IMR-90 (cell line): ENCODE data around the gene AKT2. TPM values are rescaled to one million over a fixed set of nuclear protein-coding genes. Genes with fewer than 3 reads are reported as not detected.

Experiments
- ATAC-seq: fragments of 200-7000 bp; cut with Tn5 transposase; 2 replicates; pipeline ENCODE4 v1.9.1; 2020; ENCODE audit warnings: low read depth, mild to moderate bottlenecking, moderate library complexity
- BruUV-seq: library from RNA; stranded (reverse); fragments of 400-500 nt; replicated peaks from 2 replicates; lab custom pipeline; 2021; lab: Mats Ljungman, UMichigan
- CTCF ChIA-PET: fragments of 300-600 bp; formaldehyde crosslinking; extraction: SDS; loops from one replicate; lab custom pipeline; 2021; ENCODE audit warnings: antibody characterized with exemption; lab: Yijun Ruan, JAX
- POLR2A ChIA-PET: fragments of 300-600 bp; sonication (Branson Sonifier 250); formaldehyde crosslinking; loops from one replicate; lab custom pipeline; 2022; ENCODE audit warnings: antibody characterized with exemption; ENCODE audit not compliant: unreplicated experiment; lab: Charles Lee
- DNase-seq: peaks from one replicate; pipeline ENCODE4 v3.0.0; 2013
- H2AFZ ChIP-seq: replicated peaks from 2 replicates; pipeline ENCODE3; 2013; ENCODE audit warnings: low read length, mild to moderate bottlenecking; ENCODE audit not compliant: poor library complexity
- H2AK5ac ChIP-seq: 2 replicates; pipeline ENCODE4 v1.6.1; 2013; ENCODE audit warnings: low read depth, low read length, inconsistent platforms
- H2AK9ac ChIP-seq: replicated peaks from 2 replicates; pipeline ENCODE3; 2013; ENCODE audit warnings: mild to moderate bottlenecking, low read depth, low read length, moderate library complexity; ENCODE audit not compliant: poor library complexity
- H2BK120ac ChIP-seq: 2 replicates; pipeline ENCODE4 v1.6.1; 2013; ENCODE audit warnings: low read depth, low read length, inconsistent platforms
- H2BK15ac ChIP-seq: 3 replicates; pipeline ENCODE4 v1.6.1; 2013; ENCODE audit warnings: low read depth, low read length, inconsistent platforms
- H2BK20ac ChIP-seq: 2 replicates; pipeline ENCODE4 v1.6.1; 2013; ENCODE audit warnings: low read depth, mild to moderate bottlenecking, inconsistent platforms, low read length, moderate library complexity
- H2BK5ac ChIP-seq: 2 replicates; pipeline ENCODE4 v1.6.1; 2013; ENCODE audit warnings: mild to moderate bottlenecking, low read depth, low read length, inconsistent platforms; ENCODE audit not compliant: poor library complexity, severe bottlenecking
- H3K14ac ChIP-seq: replicated peaks from 2 replicates; pipeline ENCODE4 v1.6.1; 2013; ENCODE audit warnings: low read depth, low read length, inconsistent platforms
- H3K18ac ChIP-seq: 2 replicates; pipeline ENCODE4 v1.6.1; 2013; ENCODE audit warnings: low read depth, low read length, control low read depth
- H3K23ac ChIP-seq: 2 replicates; pipeline ENCODE4 v1.6.1; 2013; ENCODE audit warnings: low read depth, low read length, inconsistent platforms
- H3K27ac ChIP-seq: 2 replicates; pipeline ENCODE4 v1.5.1; 2013; ENCODE audit warnings: mild to moderate bottlenecking, control low read depth, low read length; ENCODE audit not compliant: insufficient read depth
- H3K27me3 ChIP-seq: 2 replicates; pipeline ENCODE4 v1.6.1; 2013; ENCODE audit warnings: low read length; ENCODE audit not compliant: control insufficient read depth, insufficient read depth
- H3K36me3 ChIP-seq: 2 replicates; pipeline ENCODE4 v1.6.1; 2013; ENCODE audit warnings: low read length, mixed read lengths; ENCODE audit not compliant: control insufficient read depth, insufficient read depth
- H3K4ac ChIP-seq: 2 replicates; pipeline ENCODE4 v1.6.1; 2013; ENCODE audit warnings: low read depth, low read length, inconsistent platforms
- H3K4me1 ChIP-seq: 2 replicates; pipeline ENCODE4 v1.6.1; 2013; ENCODE audit warnings: low read length, mixed read lengths; ENCODE audit not compliant: control insufficient read depth, insufficient read depth
- H3K4me2 ChIP-seq: 2 replicates; pipeline ENCODE4 v1.6.1; 2013; ENCODE audit warnings: low read depth, mild to moderate bottlenecking, control low read depth, low read length, moderate library complexity
- H3K4me3 ChIP-seq: 2 replicates; pipeline ENCODE4 v1.5.1; 2013; ENCODE audit warnings: low read depth, mild to moderate bottlenecking, control low read depth, low read length, moderate library complexity; ENCODE audit not compliant: insufficient read depth
- H3K56ac ChIP-seq: 2 replicates; pipeline ENCODE4 v1.6.1; 2013; ENCODE audit warnings: low read length, inconsistent platforms; ENCODE audit not compliant: insufficient read depth; ENCODE audit errors: extremely low read depth
- H3K79me1 ChIP-seq, 2 experiments: 2 replicates each; pipeline ENCODE4 v1.6.1; 2013; ENCODE audit warnings: low read length in 2 of 2, inconsistent platforms in 1 of 2, low read depth in 1 of 2
- H3K9ac ChIP-seq: 2 replicates; pipeline ENCODE4 v1.6.1; 2013; ENCODE audit warnings: low read depth, low read length, control low read depth
- H3K9me1 ChIP-seq: 2 replicates; pipeline ENCODE4 v1.6.1; 2013; ENCODE audit warnings: low read length, inconsistent platforms; ENCODE audit not compliant: insufficient read depth
- H3K9me3 ChIP-seq: 2 replicates; pipeline ENCODE4 v1.6.1; 2013; ENCODE audit warnings: low read length; ENCODE audit not compliant: control insufficient read depth, insufficient read depth
- H4K20me1 ChIP-seq: 2 replicates; pipeline ENCODE4 v1.6.1; 2013; ENCODE audit warnings: low read length, inconsistent platforms; ENCODE audit not compliant: insufficient read depth
- H4K5ac ChIP-seq: 2 replicates; pipeline ENCODE4 v1.6.1; 2013; ENCODE audit warnings: mild to moderate bottlenecking, low read depth, low read length, control low read depth
- H4K8ac ChIP-seq, 2 experiments: 2 replicates each; pipeline ENCODE4 v1.6.1; 2013; ENCODE audit warnings: low read depth in 2 of 2, low read length in 2 of 2, control low read depth in 1 of 2, inconsistent platforms in 1 of 2
- H4K91ac ChIP-seq: 2 replicates; pipeline ENCODE4 v1.6.1; 2013; ENCODE audit warnings: low read depth, low read length, inconsistent platforms; ENCODE audit not compliant: insufficient read depth
- BHLHE40 ChIP-seq: fragments of 150-350 bp; IDR thresholded peaks from 2 replicates; pipeline ENCODE4 v1.6.1; 2016; ENCODE audit warnings: mild to moderate bottlenecking, low read depth, low read length
- CEBPB ChIP-seq: IDR thresholded peaks from 2 replicates; pipeline ENCODE4 v1.6.1; 2012; ENCODE audit warnings: low read depth, low read length, improper control_type of control experiment
- CHD1 ChIP-seq: IDR thresholded peaks from 2 replicates; pipeline ENCODE4 v1.6.1; 2012; ENCODE audit warnings: low read depth, low read length, improper control_type of control experiment
- ELK1 ChIP-seq: fragments of 150-350 bp; IDR thresholded peaks from 2 replicates; pipeline ENCODE4 v1.6.1; 2016; ENCODE audit warnings: low read depth, mild to moderate bottlenecking, low read length, moderate library complexity, borderline replicate concordance
- FOS ChIP-seq: fragments of 150-350 bp; IDR thresholded peaks from 2 replicates; pipeline ENCODE4 v1.6.1; 2016; ENCODE audit warnings: low read depth, low read length
- MAFK ChIP-seq: IDR thresholded peaks from 2 replicates; pipeline ENCODE4 v1.6.1; 2012; ENCODE audit warnings: low read depth, low read length, improper control_type of control experiment
- MAZ ChIP-seq: IDR thresholded peaks from 2 replicates; pipeline ENCODE4 v1.6.1; 2012; ENCODE audit warnings: low read depth, mild to moderate bottlenecking, low read length, improper control_type of control experiment, moderate library complexity, borderline replicate concordance
- MXI1 ChIP-seq: IDR thresholded peaks from 2 replicates; pipeline ENCODE4 v1.6.1; 2012; ENCODE audit warnings: low read depth, mild to moderate bottlenecking, low read length, moderate library complexity, borderline replicate concordance
- NFE2L2 ChIP-seq: fragments of 150-350 bp; IDR thresholded peaks from 2 replicates; pipeline ENCODE4 v1.6.1; 2016; ENCODE audit warnings: low read depth, mild to moderate bottlenecking, low read length
- POLR2A ChIP-seq: IDR thresholded peaks from 2 replicates; pipeline ENCODE4 v1.6.1; 2012; ENCODE audit warnings: mild to moderate bottlenecking, low read depth, low read length
- RAD21 ChIP-seq: IDR thresholded peaks from 2 replicates; pipeline ENCODE4 v1.6.1; 2012; ENCODE audit warnings: low read length, improper control_type of control experiment
- RCOR1 ChIP-seq: IDR thresholded peaks from 2 replicates; pipeline ENCODE4 v1.6.1; 2012; ENCODE audit warnings: mild to moderate bottlenecking, low read length, improper control_type of control experiment; ENCODE audit not compliant: insufficient replicate concordance
- RFX5 ChIP-seq: IDR thresholded peaks from 2 replicates; pipeline ENCODE4 v1.8.0; 2012; ENCODE audit warnings: low read depth, mild to moderate bottlenecking, low read length, moderate library complexity
- SMC3 ChIP-seq: fragments of 150-350 bp; IDR thresholded peaks from 2 replicates; pipeline ENCODE4 v1.6.1; 2016; ENCODE audit warnings: low read depth, mild to moderate bottlenecking, antibody characterized with exemption, low read length, moderate library complexity
- USF2 ChIP-seq: fragments of 150-350 bp; IDR thresholded peaks from 2 replicates; pipeline ENCODE4 v1.6.1; 2017; ENCODE audit warnings: mild to moderate bottlenecking, antibody characterized with exemption, low read length, low read depth
- WGBS, 2 experiments: methylation state at CpG; one replicate each; pipeline versions ENCODE4 v1.1.5 to v1.1.7; 2013; ENCODE audit warnings: missing lambda C conversion rate in 2 of 2; ENCODE audit not compliant: insufficient read length in 1 of 2; ENCODE audit errors: extremely low coverage in 2 of 2; 5-methylcytosine and 5-hydroxymethylcytosine counted together
- dilution Hi-C: fragments of 300-500 bp; cut with HindIII; formaldehyde crosslinking; loops from one replicate; pipeline ENCODE4 v1.14.3; 2018; ENCODE audit warnings: low sequenced_read_pairs; ENCODE audit not compliant: unreplicated experiment
- in situ Hi-C: fragments of 300-500 bp; cut with MboI; formaldehyde crosslinking; loops from 3 replicates; pipeline ENCODE4 v1.14.3; 2019; ENCODE audit warnings: low sequenced_read_pairs, inconsistent platforms, mixed read lengths
- intact Hi-C: fragments of 100-400 bp; cut with micrococcal nuclease; formaldehyde crosslinking; loops from 2 replicates; pipeline ENCODE4 v1.10.0; 2022
- polyA plus RNA-seq, 3 experiments: library from polyadenylated mRNA; depleted of rRNA; stranded (reverse); fragments of >200 nt; gene quantifications; 2 replicates each; pipeline ENCODE4 v1.2.3, GENCODE V29; 2012; ENCODE audit warnings: low replicate concordance in 1 of 3
- total RNA-seq: library from RNA; depleted of rRNA; stranded (reverse); fragments of >200 nt; gene quantifications from 2 replicates; pipeline ENCODE4 v1.2.3, GENCODE V29; 2012

AKT2 gene
- total and polyA plus RNA-seq, 2 of the 4 experiments (the other 2 are of a cell fraction), result 61.5 to 104 TPM

DNA sequence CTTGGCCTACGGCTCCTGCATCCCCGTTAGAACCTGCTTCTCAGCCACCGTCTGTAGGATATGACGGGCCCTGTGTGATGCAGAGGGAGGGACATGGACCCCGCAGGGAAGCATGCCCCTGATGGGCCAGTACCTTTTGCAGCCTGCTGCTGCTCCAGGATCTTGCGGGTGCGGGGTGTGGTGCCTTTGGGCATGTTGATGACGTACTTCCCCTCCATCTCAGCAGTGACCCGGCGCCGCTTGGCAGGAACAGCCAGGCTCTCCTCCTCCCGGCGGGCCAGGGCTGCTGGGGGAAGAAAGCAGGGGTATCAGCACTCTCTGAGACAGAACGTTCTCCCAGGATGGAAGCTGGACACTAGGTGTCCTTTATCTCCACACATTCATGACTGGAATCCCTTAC, 41.1 kb upstream of the AKT2 start:
- H2AK5ac ChIP-seq, result no peak overlapping the region
- no peak overlapping the region for H2AK9ac ChIP-seq
- no peaks in the 10 kb centered on the region for H4K20me1 ChIP-seq
- in situ Hi-C loops, result no loop called here
- CTCF ChIA-PET, result no interaction called here
- H3K4me3 ChIP-seq, result no peak overlapping the region
- H3K9me3 ChIP-seq, result no peaks in the 10 kb centered on the region
- no peak overlapping the region for H2BK120ac ChIP-seq
- intact Hi-C loops, result no loop called here
- H2BK15ac ChIP-seq, result no peak overlapping the region
- no peak overlapping the region for H3K23ac ChIP-seq
- dilution Hi-C loops, result no loop called here
- H3K9me1 ChIP-seq, result no peaks in the 10 kb centered on the region
- H3K36me3 ChIP-seq, result peaks cover 70% of the 10 kb centered on the region
- no peaks in the 10 kb centered on the region for H3K27me3 ChIP-seq
- POLR2A ChIA-PET, result no interaction called here
- no peaks in the 10 kb centered on the region for H3K4me1 ChIP-seq
- H2BK20ac ChIP-seq, result no peak overlapping the region
- no peak overlapping the region for H3K27ac ChIP-seq
- H2BK5ac ChIP-seq, result no peak overlapping the region
- TF ChIP-seq ELK1 (no peak), MXI1 (no peak), NFE2L2 (no peak), USF2 (no peak), CEBPB (no peak), RCOR1 (no peak), BHLHE40 (no peak), RAD21 (no peak), MAZ (no peak), MAFK (no peak), CHD1 (no peak), RFX5 (no peak), FOS (no peak), POLR2A (no peak), SMC3 (no peak)
- no peak overlapping the region for H3K9ac ChIP-seq
- no peak overlapping the region for H4K5ac ChIP-seq
- H3K18ac ChIP-seq, result no peak overlapping the region
- H3K4me2 ChIP-seq, result no peak overlapping the region
- H3K56ac ChIP-seq, result no peak overlapping the region
- no peak for ATAC-seq
- no TSS peak for BruUV-seq
- no peak overlapping the region for H3K14ac ChIP-seq
- 100% methylated on average over 3 of the region's 14 CpGs; no CpG with 5 or more reads in 1 of the 2 experiments for whole genome bisulfite sequencing, 2 experiments
- H3K4ac ChIP-seq, result no peak overlapping the region
- no peak for DNase-seq
- no peak overlapping the region for H4K8ac ChIP-seq
- H3K79me1 ChIP-seq, result no peaks in the 10 kb centered on the region; a peak in 1 of 4 replicates
- H4K91ac ChIP-seq, result no peak overlapping the region
- no peak overlapping the region for H2AFZ ChIP-seq
